Astrocyte (in vitro differentiated cells and primary cell): ENCODE data around the gene NCOA4. TPM values are rescaled to one million over a fixed set of nuclear protein-coding genes. Genes with fewer than 3 reads are reported as not detected.

Experiments used
- DNase-seq: peaks from one replicate; pipeline ENCODE4 v3.0.0-alpha.2; 2010; ENCODE audit warnings: low read depth
- FAIRE-seq: peaks from 2 replicates; lab custom pipeline; 2011; peaks lifted over from hg19 to GRCh38; lab: Jason Lieb, UNC
- H2AFZ ChIP-seq: 2 replicates; pipeline ENCODE4 v1.6.0; 2012; ENCODE audit warnings: low read depth, low read length, inconsistent platforms
- H3K27ac ChIP-seq: 2 replicates; pipeline ENCODE4 v1.5.1; 2011; ENCODE audit warnings: low read depth, low read length, inconsistent platforms
- H3K27me3 ChIP-seq: 2 replicates; pipeline ENCODE4 v1.6.0; 2011; ENCODE audit warnings: low read length, inconsistent platforms; ENCODE audit not compliant: insufficient read depth
- H3K36me3 ChIP-seq: 2 replicates; pipeline ENCODE4 v1.5.1; 2011; ENCODE audit warnings: low read length, inconsistent platforms; ENCODE audit not compliant: insufficient read depth
- H3K4me1 ChIP-seq: 2 replicates; pipeline ENCODE4 v1.5.1; 2011; ENCODE audit warnings: low read length, inconsistent platforms; ENCODE audit not compliant: insufficient read depth
- H3K4me2 ChIP-seq: 2 replicates; pipeline ENCODE4 v1.6.0; 2012; ENCODE audit warnings: low read length, inconsistent platforms
- H3K4me3 ChIP-seq: 2 replicates; pipeline ENCODE4 v1.5.1; 2011; ENCODE audit warnings: low read depth, mild to moderate bottlenecking, low read length, inconsistent platforms; ENCODE audit not compliant: insufficient read depth
- H3K79me2 ChIP-seq: 2 replicates; pipeline ENCODE4 v1.6.0; 2012; ENCODE audit warnings: mild to moderate bottlenecking, low read length, inconsistent platforms; ENCODE audit not compliant: insufficient read depth
- H3K9ac ChIP-seq: 2 replicates; pipeline ENCODE4 v1.6.0; 2012; ENCODE audit warnings: mild to moderate bottlenecking, low read length, inconsistent platforms
- H3K9me3 ChIP-seq: 2 replicates; pipeline ENCODE4 v1.5.1; 2012; ENCODE audit warnings: low read depth, mild to moderate bottlenecking, low read length, inconsistent platforms; ENCODE audit not compliant: insufficient read depth
- H4K20me1 ChIP-seq: 2 replicates; pipeline ENCODE4 v1.6.0; 2012; ENCODE audit warnings: low read length, inconsistent platforms; ENCODE audit not compliant: insufficient read depth
- H3K27ac Mint-ChIP-seq: one replicate; pipeline ENCODE4 v1.8.0; 2021; ENCODE audit warnings: mild to moderate bottlenecking, mixed read lengths; ENCODE audit not compliant: unreplicated experiment
- H3K27me3 Mint-ChIP-seq: one replicate; pipeline ENCODE4 v1.8.0; 2021; ENCODE audit warnings: low read depth, mixed read lengths; ENCODE audit not compliant: unreplicated experiment
- H3K36me3 Mint-ChIP-seq: one replicate; pipeline ENCODE4 v1.8.0; 2021; ENCODE audit warnings: low read depth, mixed read lengths; ENCODE audit not compliant: unreplicated experiment
- H3K4me1 Mint-ChIP-seq: one replicate; pipeline ENCODE4 v1.8.0; 2021; ENCODE audit warnings: low read depth, mixed read lengths; ENCODE audit not compliant: unreplicated experiment
- H3K4me3 Mint-ChIP-seq: one replicate; pipeline ENCODE4 v1.8.0; 2021; ENCODE audit warnings: mild to moderate bottlenecking, moderate library complexity, mixed read lengths; ENCODE audit not compliant: unreplicated experiment
- H3K9me3 Mint-ChIP-seq: one replicate; pipeline ENCODE4 v1.8.0; 2021; ENCODE audit warnings: mild to moderate bottlenecking, mixed read lengths; ENCODE audit not compliant: unreplicated experiment
- CTCF ChIP-seq: IDR thresholded peaks from 2 replicates; pipeline ENCODE4 v1.5.1; 2011; ENCODE audit warnings: low read depth, mild to moderate bottlenecking, inconsistent platforms, low read length, moderate library complexity; ENCODE audit not compliant: insufficient read depth
- EZH2 ChIP-seq: IDR thresholded peaks from 2 replicates; pipeline ENCODE4 v1.6.1; 2012; ENCODE audit warnings: mild to moderate bottlenecking, low read length, inconsistent platforms; ENCODE audit not compliant: insufficient read depth
- total RNA-seq: library from RNA; stranded (reverse); gene quantifications from 2 replicates; pipeline ENCODE4 v1.2.1, GENCODE V29; 2021

Gene NCOA4
- total RNA-seq, 1 donor from 2014 or later: 120 TPM

GRCh38 chr10:46014683-46015405 lies 15.6 kb downstream of the NCOA4 start:
- peaks cover 54% of the 10 kb centered on the region for H3K79me2 ChIP-seq
- peaks cover 23% of the 10 kb centered on the region for H3K36me3 Mint-ChIP-seq
- DNase-seq: peak; percentile 53
- no peak overlapping the region for H3K27ac ChIP-seq
- H3K4me3 Mint-ChIP-seq: no peak overlapping the region
- no peak overlapping the region for H3K9ac ChIP-seq
- no peak overlapping the region for H3K4me3 ChIP-seq
- no peaks in the 10 kb centered on the region for H3K27me3 ChIP-seq
- H3K4me2 ChIP-seq: no peak overlapping the region
- peaks cover 54% of the 10 kb centered on the region for H4K20me1 ChIP-seq
- peaks cover 20% of the 10 kb centered on the region for H3K4me1 ChIP-seq
- FAIRE-seq: no peak
- no peaks in the 10 kb centered on the region for H3K9me3 ChIP-seq
- H3K27me3 Mint-ChIP-seq: no peaks in the 10 kb centered on the region
- H3K4me1 Mint-ChIP-seq: peaks cover 21% of the 10 kb centered on the region
- H2AFZ ChIP-seq: no peak overlapping the region
- H3K9me3 Mint-ChIP-seq: no peaks in the 10 kb centered on the region
- H3K27ac Mint-ChIP-seq: no peak overlapping the region
- no peak for TF ChIP-seq CTCF
- peaks cover 28% of the 10 kb centered on the region for H3K36me3 ChIP-seq

GRCh38 chr10:46014206-46014605 lies 16.2 kb downstream of the NCOA4 start:
- H3K36me3 Mint-ChIP-seq: peaks cover 23% of the 10 kb centered on the region
- no peak overlapping the region for H3K27ac Mint-ChIP-seq
- no peak overlapping the region for H2AFZ ChIP-seq
- H4K20me1 ChIP-seq: peaks cover 47% of the 10 kb centered on the region
- H3K27me3 ChIP-seq: no peaks in the 10 kb centered on the region
- no peaks in the 10 kb centered on the region for H3K9me3 ChIP-seq
- no peak overlapping the region for H3K4me3 Mint-ChIP-seq
- DNase-seq: no peak
- peaks cover 34% of the 10 kb centered on the region for H3K36me3 ChIP-seq
- H3K27ac ChIP-seq: no peak overlapping the region
- H3K4me2 ChIP-seq: no peak overlapping the region
- no peaks in the 10 kb centered on the region for H3K27me3 Mint-ChIP-seq
- H3K9me3 Mint-ChIP-seq: no peaks in the 10 kb centered on the region
- no peak for FAIRE-seq
- no peak overlapping the region for H3K9ac ChIP-seq
- H3K4me3 ChIP-seq: no peak overlapping the region
- peaks cover 14% of the 10 kb centered on the region for H3K4me1 ChIP-seq
- peaks cover 15% of the 10 kb centered on the region for H3K4me1 Mint-ChIP-seq
- peaks cover 48% of the 10 kb centered on the region for H3K79me2 ChIP-seq
- TF ChIP-seq CTCF (no peak), EZH2 (no peak)

- Mint-ChIP-seq H3K9me3 (no peaks in the 10 kb centered on the region), H3K27me3 (no peaks in the 10 kb centered on the region), H3K27ac (no peak overlapping the region), H3K4me3 (no peak overlapping the region), H3K4me1 (peaks cover 4% of the 10 kb centered on the region), H3K36me3 (peaks cover 32% of the 10 kb centered on the region)
- H3K9me3 ChIP-seq: no peaks in the 10 kb centered on the region
- DNase-seq: no peak
- no peak overlapping the region for H3K4me2 ChIP-seq
- TF ChIP-seq EZH2: no peak
- no peak for TF ChIP-seq CTCF
- H2AFZ ChIP-seq: no peak overlapping the region
- no peak overlapping the region for H3K27ac ChIP-seq
- peaks cover 38% of the 10 kb centered on the region for H3K79me2 ChIP-seq
- no peak overlapping the region for H3K9ac ChIP-seq
- H3K4me3 ChIP-seq: no peak overlapping the region
- peaks cover 38% of the 10 kb centered on the region for H4K20me1 ChIP-seq
- peaks cover under 1% of the 10 kb centered on the region for H3K4me1 ChIP-seq
- peaks cover 44% of the 10 kb centered on the region for H3K36me3 ChIP-seq
- no peaks in the 10 kb centered on the region for H3K27me3 ChIP-seq
- FAIRE-seq: no peak
Measured at GRCh38 chr10:46012746-46013145, 17.7 kb downstream of the NCOA4 start.
